ENCODE measurements around the gene DVL3. TPM values are rescaled to one million over a fixed set of nuclear protein-coding genes. Genes with fewer than 3 reads are reported as not detected.
A peak's percentile ranks its signal among the peaks of the same experiment; 100 is the strongest.

Gene DVL3
- polyA plus RNA-seq, 1 donor (not counting 4 experiments of a cell fraction or from before 2014, with no cell fraction given): 18.5 TPM

DNA sequence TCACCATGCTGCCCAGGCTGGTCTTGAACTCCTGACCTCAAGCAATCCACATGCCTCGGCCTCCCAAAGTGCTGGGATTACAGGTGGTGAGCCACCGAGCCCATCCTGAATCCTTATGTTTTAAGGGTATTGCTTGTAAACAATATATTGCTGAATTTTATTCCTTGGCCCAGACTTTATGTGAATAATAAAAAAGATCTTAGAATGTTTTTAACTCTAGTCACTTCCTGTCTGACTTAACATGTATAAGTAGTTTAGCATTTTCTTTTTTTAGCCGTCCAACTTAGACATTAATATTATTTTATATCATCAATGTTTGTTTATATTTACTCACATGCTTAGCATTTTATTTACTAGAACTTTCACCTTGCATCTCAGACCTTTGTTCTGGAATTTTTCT, 29.2 kb upstream of the DVL3 start:
- H3K27ac ChIP-seq (ENCODE audit: control insufficient read depth, insufficient read depth, low read length): no peak overlapping the region
- FAIRE-seq (no peak), DNase-seq (ENCODE audit: low read depth, low spot score) (no peak)
- no peaks in the 10 kb centered on the region for H3K9me3 ChIP-seq (ENCODE audit: control insufficient read depth, low read depth, low read length)
- H3K79me2 ChIP-seq (ENCODE audit: control insufficient read depth, insufficient read depth, low read length): no peaks in the 10 kb centered on the region
- H3K9ac ChIP-seq (ENCODE audit: control insufficient read depth, extremely low read depth, insufficient read depth, low read length): no peak overlapping the region
- no peak for TF ChIP-seq EZH2 (IDR thresholded peaks at IDR 0.05; ENCODE audit: low read length)
- TF ChIP-seq, protein P1, sequence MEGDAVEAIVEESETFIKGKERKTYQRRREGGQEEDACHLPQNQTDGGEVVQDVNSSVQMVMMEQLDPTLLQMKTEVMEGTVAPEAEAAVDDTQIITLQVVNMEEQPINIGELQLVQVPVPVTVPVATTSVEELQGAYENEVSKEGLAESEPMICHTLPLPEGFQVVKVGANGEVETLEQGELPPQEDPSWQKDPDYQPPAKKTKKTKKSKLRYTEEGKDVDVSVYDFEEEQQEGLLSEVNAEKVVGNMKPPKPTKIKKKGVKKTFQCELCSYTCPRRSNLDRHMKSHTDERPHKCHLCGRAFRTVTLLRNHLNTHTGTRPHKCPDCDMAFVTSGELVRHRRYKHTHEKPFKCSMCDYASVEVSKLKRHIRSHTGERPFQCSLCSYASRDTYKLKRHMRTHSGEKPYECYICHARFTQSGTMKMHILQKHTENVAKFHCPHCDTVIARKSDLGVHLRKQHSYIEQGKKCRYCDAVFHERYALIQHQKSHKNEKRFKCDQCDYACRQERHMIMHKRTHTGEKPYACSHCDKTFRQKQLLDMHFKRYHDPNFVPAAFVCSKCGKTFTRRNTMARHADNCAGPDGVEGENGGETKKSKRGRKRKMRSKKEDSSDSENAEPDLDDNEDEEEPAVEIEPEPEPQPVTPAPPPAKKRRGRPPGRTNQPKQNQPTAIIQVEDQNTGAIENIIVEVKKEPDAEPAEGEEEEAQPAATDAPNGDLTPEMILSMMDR (optimal IDR thresholded peaks at IDR 0.05 in 1 of 3, IDR thresholded peaks at IDR 0.05 in 1 of 3, conservative IDR thresholded peaks at IDR 0.05 in 1 of 3; ENCODE audit: extremely low read depth in 1 of 3, insufficient read depth in 2 of 3, low read length in 3 of 3): no peak
- no peak overlapping the region for H3K4me2 ChIP-seq (ENCODE audit: control insufficient read depth, extremely low read depth, insufficient read depth, low read depth, low read length)
- dilution Hi-C loops (cut with MboI; ENCODE audit: extremely low pct_ligation_motif_present, low sequenced_read_pairs): no loop called here
- H4K20me1 ChIP-seq (ENCODE audit: control insufficient read depth, extremely low read depth, insufficient read depth, low read length): no peaks in the 10 kb centered on the region
- no peak overlapping the region for H3K4me3 ChIP-seq (ENCODE audit: control insufficient read depth in 2 of 3, extremely low read depth in 1 of 3, insufficient read depth in 2 of 3, low read depth in 1 of 3, low read length in 3 of 3)
- no peaks in the 10 kb centered on the region for H3K4me1 ChIP-seq (ENCODE audit: control insufficient read depth, extremely low read depth, insufficient read depth, low read length)
- H2AFZ ChIP-seq (ENCODE audit: control insufficient read depth, low read length): no peak overlapping the region
- H3K36me3 ChIP-seq (ENCODE audit: control insufficient read depth in 2 of 2, extremely low read depth in 1 of 2, insufficient read depth in 2 of 2, low read length in 2 of 2): no peaks in the 10 kb centered on the region
- H3K9me1 ChIP-seq (ENCODE audit: control insufficient read depth, extremely low read depth, insufficient read depth, low read length): no peaks in the 10 kb centered on the region
- H3K27me3 ChIP-seq (ENCODE audit: control insufficient read depth, extremely low read depth, insufficient read depth, low read length): no peaks in the 10 kb centered on the region

DNA sequence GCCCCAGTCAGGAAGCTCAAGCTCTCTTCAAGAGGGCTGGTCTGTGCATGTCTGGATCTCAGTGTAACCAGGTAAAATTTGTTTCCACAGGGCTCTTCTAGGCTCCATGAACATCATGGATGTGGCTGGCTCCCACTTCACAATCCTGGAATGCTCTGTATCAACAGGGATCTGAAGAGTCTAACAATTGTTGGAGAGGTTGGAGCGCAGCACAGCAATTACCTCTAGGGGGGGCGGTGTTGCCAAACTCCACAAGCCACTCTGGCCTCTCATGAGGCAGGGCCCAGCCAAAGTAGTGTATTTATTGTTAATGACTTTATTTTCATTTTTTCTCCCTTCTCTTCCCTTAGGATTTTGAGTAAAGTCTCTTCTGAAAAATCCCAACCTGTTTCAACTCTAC, 26.2 kb upstream of the DVL3 start:
- no peak overlapping the region for H3K4me2 ChIP-seq (ENCODE audit: control insufficient read depth, extremely low read depth, insufficient read depth, low read depth, low read length)
- H3K27me3 ChIP-seq (ENCODE audit: control insufficient read depth, extremely low read depth, insufficient read depth, low read length): no peaks in the 10 kb centered on the region
- H3K9ac ChIP-seq (ENCODE audit: control insufficient read depth, extremely low read depth, insufficient read depth, low read length): no peak overlapping the region
- DNase-seq (ENCODE audit: low read depth, low spot score): no peak
- H3K36me3 ChIP-seq (ENCODE audit: control insufficient read depth in 2 of 2, extremely low read depth in 1 of 2, insufficient read depth in 2 of 2, low read length in 2 of 2): no peaks in the 10 kb centered on the region
- no peaks in the 10 kb centered on the region for H3K79me2 ChIP-seq (ENCODE audit: control insufficient read depth, insufficient read depth, low read length)
- dilution Hi-C loops (cut with MboI; ENCODE audit: extremely low pct_ligation_motif_present, low sequenced_read_pairs): no loop called here
- H2AFZ ChIP-seq (ENCODE audit: control insufficient read depth, low read length): peak overlapping the region; percentile 58
- no peak overlapping the region for H3K27ac ChIP-seq (ENCODE audit: control insufficient read depth, insufficient read depth, low read length)
- H4K20me1 ChIP-seq (ENCODE audit: control insufficient read depth, extremely low read depth, insufficient read depth, low read length): no peaks in the 10 kb centered on the region
- peaks cover 5% of the 10 kb centered on the region for H3K4me1 ChIP-seq (ENCODE audit: control insufficient read depth, extremely low read depth, insufficient read depth, low read length)
- no peak for TF ChIP-seq EZH2 (IDR thresholded peaks at IDR 0.05; ENCODE audit: low read length)
- TF ChIP-seq, protein P1 (optimal IDR thresholded peaks at IDR 0.05 in 1 of 3, IDR thresholded peaks at IDR 0.05 in 1 of 3, conservative IDR thresholded peaks at IDR 0.05 in 1 of 3; ENCODE audit: extremely low read depth in 1 of 3, insufficient read depth in 2 of 3, low read length in 3 of 3): peak; percentile 40 to 58 (median 52)
- no peak overlapping the region for H3K4me3 ChIP-seq (ENCODE audit: control insufficient read depth in 2 of 3, extremely low read depth in 1 of 3, insufficient read depth in 2 of 3, low read depth in 1 of 3, low read length in 3 of 3)
- FAIRE-seq: no peak
- H3K9me3 ChIP-seq (ENCODE audit: control insufficient read depth, low read depth, low read length): no peaks in the 10 kb centered on the region
- no peaks in the 10 kb centered on the region for H3K9me1 ChIP-seq (ENCODE audit: control insufficient read depth, extremely low read depth, insufficient read depth, low read length)
